CD4-positive, CD25-positive, alpha-beta regulatory T cell (primary cell): Measurements from ENCODE around the gene ADORA1. TPM values are rescaled to one million over a fixed set of nuclear protein-coding genes. Genes with fewer than 3 reads are reported as not detected.

Source experiments
- ATAC-seq, 2 donors: fragments of 150-1000 bp; cut with Tn5 transposase; one replicate each; pipeline ENCODE4 v1.10.0; 2021; ENCODE audit warnings: low read depth in 2 of 2, moderate number of reproducible peaks in 2 of 2, moderate library complexity in 1 of 2
- DNase-seq, 3 donors: peaks; one replicate each; pipeline versions ENCODE4 v3.0.0 to v3.0.0-alpha.2; 2012 to 2022; ENCODE audit warnings: mixed read lengths in 1 of 3
- H3K27ac ChIP-seq: one replicate; pipeline ENCODE4 v1.7.0; 2013; ENCODE audit warnings: mild to moderate bottlenecking, low read length; ENCODE audit not compliant: insufficient read depth, poor library complexity, severe bottlenecking
- H3K27me3 ChIP-seq: one replicate; pipeline ENCODE4 v1.7.0; 2013; ENCODE audit warnings: low read length; ENCODE audit not compliant: control insufficient read depth, insufficient read depth
- H3K36me3 ChIP-seq: one replicate; pipeline ENCODE4 v1.7.0; 2013; ENCODE audit warnings: mild to moderate bottlenecking, low read length, moderate library complexity; ENCODE audit not compliant: control insufficient read depth, insufficient read depth
- H3K4me1 ChIP-seq: 2 replicates; pipeline ENCODE4 v1.7.0; 2013; ENCODE audit warnings: mild to moderate bottlenecking, low read length; ENCODE audit not compliant: insufficient read depth, control insufficient read depth, poor library complexity, severe bottlenecking
- H3K4me3 ChIP-seq: one replicate; pipeline ENCODE4 v1.7.0; 2013; ENCODE audit warnings: low read depth, mild to moderate bottlenecking, low read length, moderate library complexity
- H3K9me3 ChIP-seq, 2 experiments: 1 replicate in 1 of 2; 2 replicates in 1 of 2; pipeline ENCODE4 v1.7.0; 2013; ENCODE audit warnings: low read length in 2 of 2, mild to moderate bottlenecking in 1 of 2, moderate library complexity in 1 of 2; ENCODE audit not compliant: control insufficient read depth in 2 of 2
- H3K27ac Mint-ChIP-seq, 3 donors: one replicate each; pipeline ENCODE4 v1.8.0; 2020 to 2022; ENCODE audit warnings: mild to moderate bottlenecking in 3 of 3, mixed read lengths in 3 of 3, moderate library complexity in 2 of 3
- H3K27me3 Mint-ChIP-seq: one replicate; pipeline ENCODE4 v1.8.0; 2022; ENCODE audit warnings: mild to moderate bottlenecking, mixed read lengths
- H3K36me3 Mint-ChIP-seq: one replicate; pipeline ENCODE4 v1.8.0; 2020; ENCODE audit warnings: mixed read lengths
- H3K4me1 Mint-ChIP-seq, 4 donors: one replicate each; pipeline ENCODE4 v1.8.0; 2020 to 2022; ENCODE audit warnings: mixed read lengths in 4 of 4, mild to moderate bottlenecking in 1 of 4
- H3K4me3 Mint-ChIP-seq, 4 donors: one replicate each; pipeline ENCODE4 v1.8.0; 2020 to 2022; ENCODE audit warnings: mild to moderate bottlenecking in 4 of 4, mixed read lengths in 4 of 4, moderate library complexity in 3 of 4
- H3K9me3 Mint-ChIP-seq, 7 donors: one replicate each; pipeline ENCODE4 v1.8.0; 2020 to 2022; ENCODE audit warnings: mixed read lengths in 7 of 7, mild to moderate bottlenecking in 3 of 7, moderate library complexity in 2 of 7
- polyA plus RNA-seq, 4 donors: library from polyadenylated mRNA; unstranded; fragments of 300-500 nt; fragmentation: Illumina TruSeq; gene quantifications; one replicate each; pipeline ENCODE4 v1.2.3, GENCODE V29; 2021
- total RNA-seq: library from RNA; stranded (reverse); gene quantifications from one replicate; pipeline ENCODE4 v1.2.3, GENCODE V29; 2022

Gene ADORA1
- total and polyA plus RNA-seq, 5 donors from 2014 or later: not detected

- Mint-ChIP-seq H3K27ac (no peak overlapping the region), H3K4me3 (no peak overlapping the region)
- ATAC-seq: no peak
Observed at GRCh38 chr1:203097001-203097400, 30.5 kb upstream of the ADORA1 start.

GRCh38 chr1:203098445-203098844, 29.1 kb upstream of the ADORA1 start:
- Mint-ChIP-seq H3K36me3 (no peaks in the 10 kb centered on the region), H3K4me1 (no peaks in the 10 kb centered on the region), H3K4me3 (no peak overlapping the region), H3K9me3 (peaks cover 8 to 23% (median 12%) of the 10 kb centered on the region in 7 donors), H3K27me3 (peaks cover 35% of the 10 kb centered on the region), H3K27ac (no peak overlapping the region)
- Histone ChIP-seq H3K9me3 (peaks cover 16 to 18% of the 10 kb centered on the region in 2 experiments), H3K36me3 (no peaks in the 10 kb centered on the region), H3K4me1 (no peaks in the 10 kb centered on the region), H3K4me3 (no peak overlapping the region), H3K27ac (no peak overlapping the region), H3K27me3 (peaks cover 2% of the 10 kb centered on the region)
- no peak for ATAC-seq
- no peak for DNase-seq

More at GRCh38 chr1:203097001-203097400, 30.5 kb upstream of the ADORA1 start:
- H3K27ac ChIP-seq: no peak overlapping the region
- peaks cover 2% of the 10 kb centered on the region for H3K27me3 ChIP-seq
- H3K4me3 ChIP-seq: no peak overlapping the region
- DNase-seq: no peak
- Mint-ChIP-seq H3K4me1 (no peaks in the 10 kb centered on the region), H3K36me3 (no peaks in the 10 kb centered on the region), H3K27me3 (peaks cover 39% of the 10 kb centered on the region), H3K9me3 (peaks cover 8 to 26% (median 12%) of the 10 kb centered on the region in 7 donors)
- H3K36me3 ChIP-seq: no peaks in the 10 kb centered on the region
- no peaks in the 10 kb centered on the region for H3K4me1 ChIP-seq
- H3K9me3 ChIP-seq: peaks cover 16 to 18% of the 10 kb centered on the region in 2 experiments

DNA sequence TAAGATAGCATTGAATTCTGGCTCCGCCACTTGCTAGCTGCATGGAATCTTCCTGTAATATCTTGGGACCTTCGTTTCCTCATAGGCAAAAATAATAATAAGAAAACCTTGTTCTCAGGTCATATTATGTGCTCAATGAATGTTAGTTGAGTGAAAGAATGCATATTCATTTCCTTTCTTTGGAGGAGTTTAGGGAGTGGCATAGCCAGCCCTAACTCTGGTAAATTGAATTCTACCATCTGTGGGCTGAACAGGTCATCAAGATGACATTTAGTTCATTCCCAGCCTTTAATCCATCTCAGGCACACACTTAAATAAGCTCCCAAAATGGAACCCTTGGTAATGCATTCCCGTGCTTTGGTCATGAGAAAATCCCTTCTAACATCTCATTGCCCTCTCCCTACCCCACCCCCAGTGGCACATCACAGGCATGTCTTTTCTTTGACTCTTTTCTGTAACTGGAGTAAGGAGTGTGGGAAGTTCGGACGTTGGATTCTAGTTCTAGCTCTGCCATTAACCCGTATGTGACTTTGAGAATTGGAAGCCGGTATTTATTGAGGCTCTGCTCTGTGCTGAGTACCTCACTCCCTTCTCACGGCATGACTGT, 28.5 kb upstream of the ADORA1 start:
- DNase-seq: no peak
- no peaks in the 10 kb centered on the region for H3K36me3 Mint-ChIP-seq
- no peaks in the 10 kb centered on the region for H3K4me1 ChIP-seq

DNA sequence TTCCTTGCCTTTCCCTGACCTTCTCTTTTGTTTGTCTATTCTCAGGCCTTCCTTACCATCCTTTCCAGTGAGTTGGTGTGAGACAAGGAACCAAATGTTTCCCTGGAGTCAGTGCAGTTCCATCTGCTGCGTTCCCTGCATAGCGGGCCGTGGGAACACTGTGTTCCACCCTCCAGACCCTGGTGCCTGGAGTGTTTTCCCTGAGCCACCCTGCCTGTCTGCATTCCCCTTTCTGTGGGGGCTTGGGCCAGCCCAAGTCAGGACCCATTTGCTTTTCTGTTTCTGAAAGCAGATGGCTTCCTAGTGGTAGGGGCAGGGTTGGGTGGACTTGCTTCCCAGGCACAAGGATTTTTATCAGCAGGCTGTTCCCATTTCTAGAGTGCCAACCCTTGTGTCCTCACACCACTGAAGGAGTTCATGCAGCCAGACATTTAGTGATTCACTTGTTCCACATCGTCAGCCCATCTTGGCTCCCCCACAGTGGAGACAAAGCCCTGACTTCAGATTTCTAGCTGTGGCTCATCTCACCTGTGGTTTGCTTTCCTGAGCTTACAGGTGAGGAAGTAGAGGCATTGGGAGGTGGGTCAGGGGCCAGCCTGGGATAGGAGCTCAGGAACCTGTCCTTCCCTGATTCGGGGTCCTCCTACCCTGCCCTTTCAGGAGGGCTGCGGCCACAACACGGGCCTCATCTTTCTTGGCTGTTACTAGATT, 27.6 kb upstream of the ADORA1 start:
- Histone ChIP-seq H3K27me3 (peaks cover 4% of the 10 kb centered on the region), H3K9me3 (peaks cover 8 to 15% of the 10 kb centered on the region in 2 experiments), H3K4me3 (no peak overlapping the region), H3K4me1 (no peaks in the 10 kb centered on the region), H3K27ac (no peak overlapping the region), H3K36me3 (no peaks in the 10 kb centered on the region)
- Mint-ChIP-seq H3K36me3 (no peaks in the 10 kb centered on the region), H3K4me3 (no peak overlapping the region), H3K27me3 (peaks cover 29% of the 10 kb centered on the region), H3K4me1 (no peaks in the 10 kb centered on the region), H3K9me3 (peaks cover 4 to 18% (median 12%) of the 10 kb centered on the region in 7 donors), H3K27ac (no peak overlapping the region)
- no peak for DNase-seq
- ATAC-seq: no peak

More for the DNA sequence above, 28.5 kb upstream of the ADORA1 start:
- Histone ChIP-seq H3K4me3 (no peak overlapping the region), H3K27ac (no peak overlapping the region), H3K9me3 (peaks cover 16 to 18% of the 10 kb centered on the region in 2 experiments), H3K27me3 (peaks cover 2% of the 10 kb centered on the region), H3K36me3 (no peaks in the 10 kb centered on the region)
- Mint-ChIP-seq H3K9me3 (peaks cover 8 to 23% (median 12%) of the 10 kb centered on the region in 7 donors), H3K4me3 (no peak overlapping the region), H3K4me1 (no peaks in the 10 kb centered on the region), H3K27ac (no peak overlapping the region), H3K27me3 (peaks cover 34% of the 10 kb centered on the region)
- no peak for ATAC-seq

GRCh38 chr1:203100516-203100869, 27.0 kb upstream of the ADORA1 start:
- H3K4me1 Mint-ChIP-seq: no peaks in the 10 kb centered on the region
- no peak for ATAC-seq
- no peaks in the 10 kb centered on the region for H3K36me3 Mint-ChIP-seq
- H3K27ac Mint-ChIP-seq: no peak overlapping the region
- peaks cover 27% of the 10 kb centered on the region for H3K27me3 Mint-ChIP-seq
- Histone ChIP-seq H3K4me3 (no peak overlapping the region), H3K27me3 (peaks cover 4% of the 10 kb centered on the region), H3K9me3 (peaks cover 3 to 10% of the 10 kb centered on the region in 2 experiments), H3K4me1 (no peaks in the 10 kb centered on the region), H3K36me3 (no peaks in the 10 kb centered on the region), H3K27ac (no peak overlapping the region)
- no peak overlapping the region for H3K4me3 Mint-ChIP-seq
- peaks cover 4 to 17% (median 7%) of the 10 kb centered on the region in 7 donors for H3K9me3 Mint-ChIP-seq
- DNase-seq: no peak

DNA sequence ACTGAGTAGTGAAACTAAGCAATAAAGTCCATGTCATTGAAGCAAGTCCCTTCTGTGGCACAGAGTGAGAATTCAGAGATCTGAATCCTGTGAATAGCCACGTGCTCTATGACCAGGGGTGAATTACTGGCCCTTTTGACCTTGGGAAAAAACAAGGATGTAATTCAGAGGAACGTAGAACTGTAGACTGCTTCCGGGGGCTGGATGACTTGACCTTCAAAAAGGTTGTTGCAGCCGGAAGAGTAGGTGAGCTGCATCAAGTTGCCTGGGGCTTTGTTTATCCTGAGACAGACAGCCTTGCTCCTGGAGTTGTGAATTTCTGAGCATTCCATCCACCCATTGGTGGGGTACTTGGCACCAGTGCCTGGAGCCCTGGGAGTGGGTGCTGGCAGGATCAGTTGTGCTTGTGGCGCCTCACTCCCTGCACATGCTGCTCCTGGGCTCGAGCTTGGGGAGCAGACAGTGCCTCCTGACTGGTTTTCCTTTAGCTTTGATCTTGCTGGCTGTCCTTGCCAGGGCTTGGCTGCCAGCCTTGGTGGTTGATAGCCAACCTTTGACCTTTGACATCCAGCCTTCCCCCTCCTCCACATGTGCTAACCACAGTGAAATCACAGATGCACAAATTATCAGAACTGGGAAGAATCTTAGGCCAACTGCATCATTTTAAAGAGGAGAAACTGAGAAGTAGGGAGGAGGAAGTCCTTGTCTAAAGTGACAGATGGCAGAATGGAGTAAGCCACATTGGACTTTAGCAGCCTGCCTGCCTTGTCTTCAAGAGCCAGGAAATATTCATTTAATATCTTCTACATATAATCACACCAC, 25.5 kb upstream of the ADORA1 start:
- H3K4me1 Mint-ChIP-seq: no peaks in the 10 kb centered on the region
- H3K27ac Mint-ChIP-seq: no peak overlapping the region
- no peak for DNase-seq
- H3K27me3 Mint-ChIP-seq: peaks cover 27% of the 10 kb centered on the region
- peaks cover 4% of the 10 kb centered on the region for H3K27me3 ChIP-seq
- no peak for ATAC-seq
- no peak overlapping the region for H3K4me3 Mint-ChIP-seq
- no peaks in the 10 kb centered on the region for H3K9me3 ChIP-seq
- H3K27ac ChIP-seq: no peak overlapping the region
- H3K36me3 ChIP-seq: no peaks in the 10 kb centered on the region
- H3K4me3 ChIP-seq: no peak overlapping the region
- peaks cover 0 to 11% (median 3%) of the 10 kb centered on the region in 7 donors for H3K9me3 Mint-ChIP-seq
- no peaks in the 10 kb centered on the region for H3K4me1 ChIP-seq
- no peaks in the 10 kb centered on the region for H3K36me3 Mint-ChIP-seq

DNA sequence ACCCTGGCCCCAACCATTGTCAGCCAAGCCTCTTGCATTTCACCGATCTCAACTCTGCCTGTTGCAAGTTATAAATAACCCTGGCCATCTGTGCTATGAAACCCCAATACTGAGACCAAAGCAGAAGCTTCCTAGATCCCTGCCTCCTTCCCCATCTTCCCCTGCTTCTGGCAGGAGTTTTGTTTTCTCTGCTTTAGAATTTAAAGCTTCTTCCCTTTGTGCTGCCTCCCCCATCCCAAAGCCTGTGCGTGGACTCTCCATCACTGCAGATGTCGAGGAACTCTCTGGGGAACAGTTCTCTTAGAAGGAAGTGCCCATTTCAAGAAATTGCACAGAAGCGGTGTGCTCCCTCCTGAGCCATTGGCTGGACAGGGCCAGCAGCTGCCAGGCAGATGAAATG, 24.3 kb upstream of the ADORA1 start:
- Mint-ChIP-seq H3K9me3 (peaks cover 0 to 9% (median 2%) of the 10 kb centered on the region in 7 donors), H3K27me3 (peaks cover 32% of the 10 kb centered on the region), H3K36me3 (no peaks in the 10 kb centered on the region), H3K4me1 (no peaks in the 10 kb centered on the region), H3K27ac (no peak overlapping the region), H3K4me3 (no peak overlapping the region)
- Histone ChIP-seq H3K9me3 (no peaks in the 10 kb centered on the region), H3K27ac (no peak overlapping the region), H3K4me3 (no peak overlapping the region), H3K27me3 (peaks cover 11% of the 10 kb centered on the region), H3K36me3 (no peaks in the 10 kb centered on the region), H3K4me1 (no peaks in the 10 kb centered on the region)
- DNase-seq: no peak
- ATAC-seq: no peak
